GM19238 (cell line): ENCODE results near the gene FRK.
"Not testable (repeated sequence)": the region's sequence is repeated elsewhere in the genome, so short reads cannot be mapped to it uniquely, and the experiment has no call there.

ENCODE experiments used
- DNase-seq: peaks from one replicate; pipeline ENCODE4 v3.0.0; 2011; ENCODE audit warnings: low spot score; ENCODE audit not compliant: insufficient read length

The FRK gene

GRCh38 chr6:115947966-115948541 is 112.6 kb downstream of the FRK start:
- DNase-seq: no peak

- no peak for DNase-seq
Measured at GRCh38 chr6:115945812-115946211, 114.9 kb downstream of the FRK start.

- no peak for DNase-seq
Measured at GRCh38 chr6:115945306-115945705, 115.4 kb downstream of the FRK start.

GRCh38 chr6:115944829-115945228 is 115.9 kb downstream of the FRK start:
- DNase-seq: not testable (repeated sequence)

GRCh38 chr6:115937502-115937901 is 123.2 kb downstream of the FRK start:
- not testable (repeated sequence) for DNase-seq

GRCh38 chr6:115935361-115935760 is 125.3 kb downstream of the FRK start:
- no peak for DNase-seq

- no peak for DNase-seq
Measured at GRCh38 chr6:115934829-115935228, 125.9 kb downstream of the FRK start.

- no peak for DNase-seq
Measured at GRCh38 chr6:115934145-115934544, 126.5 kb downstream of the FRK start.

- no peak for DNase-seq
Measured at GRCh38 chr6:115932481-115932880, 128.2 kb downstream of the FRK start.

GRCh38 chr6:115928000-115928399 is 132.7 kb downstream of the FRK start:
- not testable (repeated sequence) for DNase-seq

- DNase-seq: no peak
Measured at GRCh38 chr6:115922971-115923370, 137.7 kb downstream of the FRK start.

GRCh38 chr6:115914098-115914497 is 146.6 kb downstream of the FRK start:
- no peak for DNase-seq

- DNase-seq: no peak
Measured at GRCh38 chr6:115909923-115910546, 150.7 kb downstream of the FRK start.

GRCh38 chr6:115908906-115909559 is 151.7 kb downstream of the FRK start:
- DNase-seq: no peak

GRCh38 chr6:115905471-115905870 is 155.2 kb downstream of the FRK start:
- no peak for DNase-seq

- DNase-seq: no peak
Measured at GRCh38 chr6:115902436-115902835, 158.3 kb downstream of the FRK start.

GRCh38 chr6:115901896-115902295 is 158.8 kb downstream of the FRK start:
- no peak for DNase-seq

- no peak for DNase-seq
Measured at GRCh38 chr6:115899730-115900282, 160.9 kb downstream of the FRK start.

GRCh38 chr6:115898246-115898645 is 162.4 kb downstream of the FRK start:
- DNase-seq: no peak

GRCh38 chr6:115896538-115897129 is 164.1 kb downstream of the FRK start:
- DNase-seq: no peak

- DNase-seq: no peak
Measured at GRCh38 chr6:115894426-115894992, 166.2 kb downstream of the FRK start.

- DNase-seq: no peak
Measured at GRCh38 chr6:115891750-115892149, 168.9 kb downstream of the FRK start.
